Measurements from ENCODE around the gene PRKD1. TPM values are rescaled to one million over a fixed set of nuclear protein-coding genes. Genes with fewer than 3 reads are reported as not detected.

Gene PRKD1
- total RNA-seq, 4 donors from 2014 or later = 1.2 to 6.7 (median 2.3) TPM

DNA sequence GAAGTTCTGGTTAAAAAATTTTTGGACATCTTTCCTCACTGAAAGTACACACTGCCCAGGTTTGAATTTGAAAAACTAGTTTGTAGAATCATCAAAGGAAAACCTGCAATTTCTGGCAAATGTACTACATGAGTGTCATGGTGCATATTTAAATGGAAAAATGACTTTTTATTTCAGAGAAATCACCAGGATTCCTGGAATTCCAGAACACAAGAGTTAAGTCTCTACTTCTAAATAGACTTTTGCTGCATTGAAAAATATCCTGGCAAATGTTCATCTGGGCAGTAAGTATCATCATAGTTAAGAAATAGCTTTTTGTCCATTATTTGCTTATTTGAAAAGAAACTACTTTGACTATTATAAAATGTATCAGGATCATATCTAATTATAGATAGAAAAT lies 275.1 kb downstream of the PRKD1 start:
- DNase-seq (ENCODE audit: low spot score in 2 of 2) = no peak
- H3K4me3 ChIP-seq (ENCODE audit: low read depth, poor library complexity, severe bottlenecking) = no peak overlapping the region
- intact Hi-C loops (cut with DNase I; ENCODE audit: low total_unique reads) = no loop called here
- TF ChIP-seq CTCF (IDR thresholded peaks at IDR 0.05) (no peak), POLR2A (IDR thresholded peaks at IDR 0.05) (no peak)

GRCh38 chr14:29650554-29651269 lies 276.9 kb downstream of the PRKD1 start:
- H3K4me3 ChIP-seq (ENCODE audit: low read depth, poor library complexity, severe bottlenecking) = no peak overlapping the region
- intact Hi-C loops (cut with DNase I; ENCODE audit: low total_unique reads) = no loop called here
- TF ChIP-seq CTCF (IDR thresholded peaks at IDR 0.05) = no peak
- TF ChIP-seq POLR2A (IDR thresholded peaks at IDR 0.05) = no peak
- 92 to 95% methylated on average over 4 of the region's 4 CpGs for WGBS, 2 donors
- DNase-seq (ENCODE audit: low spot score in 2 of 2) = no peak

DNA sequence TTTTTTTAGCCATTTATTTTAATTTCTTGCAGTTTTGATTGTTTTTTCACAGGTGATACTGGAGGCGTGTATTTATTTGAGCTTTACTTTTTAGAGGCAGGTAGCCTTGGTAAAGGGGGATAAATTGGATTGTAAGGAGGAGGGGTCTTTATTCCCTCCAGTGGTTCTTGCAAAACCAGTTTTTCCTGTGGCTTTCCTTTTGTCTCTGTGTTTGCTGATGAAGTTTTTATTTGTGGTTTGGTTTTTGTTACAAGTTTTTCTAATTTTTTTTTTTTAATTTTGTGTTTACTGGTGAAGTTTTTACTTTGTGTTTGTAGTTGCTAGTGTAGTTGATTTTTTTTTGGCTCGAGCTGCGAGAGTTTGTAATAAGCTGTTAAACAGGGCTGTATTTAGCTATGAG lies 278.5 kb downstream of the PRKD1 start:
- no peak for DNase-seq (ENCODE audit: low spot score in 2 of 2)
- intact Hi-C loops (cut with DNase I; ENCODE audit: low total_unique reads) = no loop called here
- no peak for TF ChIP-seq POLR2A (IDR thresholded peaks at IDR 0.05)
- TF ChIP-seq CTCF (IDR thresholded peaks at IDR 0.05) = no peak
- 86% methylated on average over 3 of the region's 3 CpGs for WGBS, 2 donors
- H3K4me3 ChIP-seq (ENCODE audit: low read depth, poor library complexity, severe bottlenecking) = no peak overlapping the region

GRCh38 chr14:29648045-29648444 lies 279.6 kb downstream of the PRKD1 start:
- intact Hi-C loops (cut with DNase I; ENCODE audit: low total_unique reads) = no loop called here
- H3K4me3 ChIP-seq (ENCODE audit: low read depth, poor library complexity, severe bottlenecking) = no peak overlapping the region
- TF ChIP-seq CTCF (IDR thresholded peaks at IDR 0.05) (no peak), POLR2A (IDR thresholded peaks at IDR 0.05) (no peak)
- DNase-seq (ENCODE audit: low spot score in 2 of 2) = no peak

DNA sequence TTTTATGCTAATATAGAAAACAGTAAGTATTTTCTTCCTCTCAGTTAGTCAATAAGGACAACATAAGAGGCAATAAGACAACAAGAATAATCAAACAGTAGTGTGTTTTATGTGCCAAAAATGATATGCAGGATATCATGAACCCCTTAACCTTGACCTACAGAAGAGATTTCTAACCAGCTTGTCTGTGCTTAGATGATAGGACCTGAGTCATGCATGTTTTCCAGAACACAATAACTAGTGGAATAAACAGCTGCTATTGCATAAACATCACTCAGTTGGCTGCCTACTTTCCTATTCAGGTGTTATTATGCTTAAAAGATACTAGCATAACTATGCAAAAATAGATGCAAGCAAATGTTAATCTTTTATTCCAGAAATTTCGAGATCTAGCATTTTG lies 282.5 kb downstream of the PRKD1 start:
- TF ChIP-seq POLR2A (IDR thresholded peaks at IDR 0.05) (no peak), CTCF (IDR thresholded peaks at IDR 0.05) (no peak)
- 84 to 89% methylated on average over 1 of the region's 1 CpG for WGBS, 2 donors
- intact Hi-C loops (cut with DNase I; ENCODE audit: low total_unique reads) = no loop called here
- no peak for DNase-seq (ENCODE audit: low spot score in 2 of 2)
- no peak overlapping the region for H3K4me3 ChIP-seq (ENCODE audit: low read depth, poor library complexity, severe bottlenecking)
